Stimulated activated CD8-positive, alpha-beta memory T cell treated with anti-CD3 and anti-CD28 coated beads, Interleukin-15, amount 100 ng/mL, for 24 hours (primary cell): Measurements from ENCODE around the gene DUS3L.

Experiments
- DNase-seq: peaks from one replicate; pipeline ENCODE4 v3.0.0-alpha.2; 2020; ENCODE audit warnings: low read depth

DUS3L gene

GRCh38 chr19:5821521-5822180, 30.7 kb upstream of the DUS3L start:
- DNase-seq: no peak

- DNase-seq: no peak
These were observed 29.8 kb upstream of the DUS3L start for GRCh38 chr19:5820785-5821184.

GRCh38 chr19:5818594-5818993, 27.6 kb upstream of the DUS3L start:
- DNase-seq: no peak

GRCh38 chr19:5817218-5817617, 26.3 kb upstream of the DUS3L start:
- no peak for DNase-seq

GRCh38 chr19:5814852-5815246, 23.9 kb upstream of the DUS3L start:
- DNase-seq: no peak

GRCh38 chr19:5814123-5814851, 23.3 kb upstream of the DUS3L start:
- DNase-seq: no peak

- no peak for DNase-seq
These were observed 20.2 kb upstream of the DUS3L start for GRCh38 chr19:5811117-5811516.

- no peak for DNase-seq
These were observed 18.5 kb upstream of the DUS3L start for GRCh38 chr19:5809469-5809868.

GRCh38 chr19:5809053-5809452, 18.1 kb upstream of the DUS3L start:
- DNase-seq: no peak

- DNase-seq: no peak
These were observed 17.3 kb upstream of the DUS3L start for GRCh38 chr19:5808120-5808816.

GRCh38 chr19:5806905-5807304, 15.9 kb upstream of the DUS3L start:
- DNase-seq: no peak

GRCh38 chr19:5806133-5806489, 15.1 kb upstream of the DUS3L start:
- DNase-seq: no peak

- no peak for DNase-seq
These were observed 14.6 kb upstream of the DUS3L start for GRCh38 chr19:5805462-5806132.

- DNase-seq: no peak
These were observed 13.8 kb upstream of the DUS3L start, which contains the start of gene NRTN for GRCh38 chr19:5804516-5805461. NRTN (plus strand) TSS chr19:5805067; CDS start chr19:5824166, 19,099 bp downstream.

- peak; percentile 85 for DNase-seq
These were observed 13.0 kb upstream of the DUS3L start for GRCh38 chr19:5803752-5804515.

- no peak for DNase-seq
These were observed 12.4 kb upstream of the DUS3L start for GRCh38 chr19:5803441-5803751.

GRCh38 chr19:5801796-5802619, 11.0 kb upstream of the DUS3L start:
- DNase-seq: no peak

GRCh38 chr19:5800361-5801270, 9.7 kb upstream of the DUS3L start:
- no peak for DNase-seq
